HL-60/S4 (cell line): Measurements from ENCODE around the gene NR6A1.

Experiments
- in situ Hi-C: fragments of 300-500 bp; cut with MboI; formaldehyde crosslinking; loops from 2 replicates; pipeline ENCODE4 v1.14.3; 2022; ENCODE audit warnings: low sequenced_read_pairs

Gene NR6A1

GRCh38 chr9:124664143-124664542, 107.0 kb downstream of the NR6A1 start:
- in situ Hi-C loops: no loop called here

- in situ Hi-C loops: no loop called here
Measured at GRCh38 chr9:124663046-124663961, 107.8 kb downstream of the NR6A1 start.

- in situ Hi-C loops: no loop called here
Measured at GRCh38 chr9:124662561-124662960, 108.5 kb downstream of the NR6A1 start.

- in situ Hi-C loops: no loop called here
Measured at GRCh38 chr9:124661271-124661670, 109.8 kb downstream of the NR6A1 start.

- in situ Hi-C loops: no loop called here
Measured at GRCh38 chr9:124660341-124660801, 110.7 kb downstream of the NR6A1 start.

- in situ Hi-C loops: no loop called here
Measured at GRCh38 chr9:124659099-124659659, 111.9 kb downstream of the NR6A1 start.

GRCh38 chr9:124658165-124659017, 112.7 kb downstream of the NR6A1 start:
- in situ Hi-C loops: no loop called here

GRCh38 chr9:124657516-124657915, 113.6 kb downstream of the NR6A1 start:
- in situ Hi-C loops: no loop called here

GRCh38 chr9:124654431-124654830, 116.7 kb downstream of the NR6A1 start:
- in situ Hi-C loops: no loop called here

- in situ Hi-C loops: no loop called here
Measured at GRCh38 chr9:124652615-124653393, 118.3 kb downstream of the NR6A1 start.

- in situ Hi-C loops: no loop called here
Measured at GRCh38 chr9:124652203-124652602, 118.9 kb downstream of the NR6A1 start.

- in situ Hi-C loops: no loop called here
Measured at GRCh38 chr9:124645274-124645673, 125.8 kb downstream of the NR6A1 start.

- in situ Hi-C loops: no loop called here
Measured at GRCh38 chr9:124639637-124640036, 131.5 kb downstream of the NR6A1 start.

GRCh38 chr9:124635285-124635684, 135.8 kb downstream of the NR6A1 start:
- in situ Hi-C loops: no loop called here

- in situ Hi-C loops: no loop called here
Measured at GRCh38 chr9:124632077-124632621, 139.0 kb downstream of the NR6A1 start.

- in situ Hi-C loops: no loop called here
Measured at GRCh38 chr9:124631326-124631725, 139.8 kb downstream of the NR6A1 start.

GRCh38 chr9:124629600-124629999, 141.5 kb downstream of the NR6A1 start:
- in situ Hi-C loops: no loop called here

- in situ Hi-C loops: no loop called here
Measured at GRCh38 chr9:124628741-124629140, 142.4 kb downstream of the NR6A1 start.

GRCh38 chr9:124626276-124626675, 144.8 kb downstream of the NR6A1 start:
- in situ Hi-C loops: no loop called here

- in situ Hi-C loops: no loop called here
Measured at GRCh38 chr9:124625087-124625486, 146.0 kb downstream of the NR6A1 start.

- in situ Hi-C loops: no loop called here
Measured at GRCh38 chr9:124624735-124624992, 146.4 kb downstream of the NR6A1 start.
